HL-60/S4 (cell line): ENCODE data around the gene RTP2.
"Not testable (repeated sequence)": the region's sequence is repeated elsewhere in the genome, so short reads cannot be mapped to it uniquely, and the experiment has no call there.

ENCODE experiments used
- in situ Hi-C: fragments of 300-500 bp; cut with MboI; formaldehyde crosslinking; loops from 2 replicates; pipeline ENCODE4 v1.14.3; 2022; ENCODE audit warnings: low sequenced_read_pairs

The RTP2 gene

GRCh38 chr3:187681756-187682155, 20.6 kb downstream of the RTP2 start:
- in situ Hi-C loops = not testable (repeated sequence)

GRCh38 chr3:187679638-187680396, 22.5 kb downstream of the RTP2 start:
- in situ Hi-C loops = loop anchor here (10.0 kb wide), 1 partner anchor 355 kb away; no protein-coding TSS in a partner anchor

- in situ Hi-C loops = loop anchor here (10.0 kb wide), 1 partner anchor 354 kb away; no protein-coding TSS in a partner anchor
Observed at GRCh38 chr3:187678726-187679268, 23.6 kb downstream of the RTP2 start.

GRCh38 chr3:187677604-187678003, 24.8 kb downstream of the RTP2 start:
- in situ Hi-C loops = loop anchor here (10.0 kb wide), 1 partner anchor 353 kb away; no protein-coding TSS in a partner anchor

GRCh38 chr3:187673012-187673411, 29.3 kb downstream of the RTP2 start:
- in situ Hi-C loops = loop anchor here (10.0 kb wide), 1 partner anchor 348 kb away; no protein-coding TSS in a partner anchor

GRCh38 chr3:187669675-187670504, 32.5 kb downstream of the RTP2 start, which contains the start of gene SST:
SST (minus strand) TSS chr3:187670394; CDS start chr3:187670291, 103 bp downstream.
- in situ Hi-C loops = loop anchor here (10.0 kb wide), 1 partner anchor 345 kb away; no protein-coding TSS in a partner anchor

GRCh38 chr3:187667526-187667925, 34.8 kb downstream of the RTP2 start:
- in situ Hi-C loops = no loop called here

- in situ Hi-C loops = no loop called here
Observed at GRCh38 chr3:187665764-187666402, 36.5 kb downstream of the RTP2 start.

- in situ Hi-C loops = no loop called here
Observed at GRCh38 chr3:187665010-187665409, 37.3 kb downstream of the RTP2 start.

- in situ Hi-C loops = no loop called here
Observed at GRCh38 chr3:187662848-187663409, 39.4 kb downstream of the RTP2 start.

GRCh38 chr3:187661267-187661666, 41.1 kb downstream of the RTP2 start:
- in situ Hi-C loops = no loop called here

GRCh38 chr3:187651282-187651681, 51.1 kb downstream of the RTP2 start:
- in situ Hi-C loops = no loop called here
